ENCODE data around the gene CEACAM19.
"Not testable (repeated sequence)": the region's sequence is repeated elsewhere in the genome, so short reads cannot be mapped to it uniquely, and the experiment has no call there.

Gene CEACAM19

DNA sequence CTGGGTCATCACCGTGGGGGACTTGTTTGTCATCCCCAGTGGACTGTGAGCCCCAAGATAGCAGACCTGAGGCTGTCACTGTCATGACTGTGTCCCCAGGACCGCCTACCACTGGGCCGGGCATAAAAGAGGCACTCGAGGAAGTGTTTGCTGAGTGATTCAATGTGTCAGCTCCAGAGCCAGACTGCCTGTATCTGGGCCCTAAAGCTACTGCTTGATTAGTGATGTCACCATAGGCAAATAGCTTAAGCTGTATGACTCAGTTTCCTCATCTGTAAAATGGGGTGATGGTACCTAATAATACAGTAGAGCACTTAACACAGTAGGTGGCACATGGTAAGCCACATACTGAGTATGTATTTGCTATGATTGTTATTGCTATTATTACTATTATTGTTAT, 11.2 kb upstream of the CEACAM19 start:
- Histone ChIP-seq H3K4me1 (ENCODE audit: control insufficient read depth in 1 of 2, insufficient read depth in 2 of 2, low read length in 2 of 2) (no peaks in the 10 kb centered on the region), H3K4me3 (ENCODE audit: low read depth in 1 of 2, low read length in 2 of 2) (no peak overlapping the region), H3K9ac (ENCODE audit: low read depth in 1 of 2, low read length in 2 of 2) (no peak overlapping the region), H3K9me3 (ENCODE audit: control insufficient read depth in 1 of 2, low read length in 2 of 2) (no peaks in the 10 kb centered on the region), H3K27me3 (ENCODE audit: control insufficient read depth in 1 of 2, insufficient read depth in 2 of 2, low read length in 2 of 2) (no peaks in the 10 kb centered on the region), H3K27ac (ENCODE audit: low read depth, low read length) (no peak overlapping the region), H3K36me3 (ENCODE audit: control insufficient read depth in 1 of 2, insufficient read depth in 2 of 2, low read length in 2 of 2) (peaks cover 45 to 72% of the 10 kb centered on the region in 2 donors)

DNA sequence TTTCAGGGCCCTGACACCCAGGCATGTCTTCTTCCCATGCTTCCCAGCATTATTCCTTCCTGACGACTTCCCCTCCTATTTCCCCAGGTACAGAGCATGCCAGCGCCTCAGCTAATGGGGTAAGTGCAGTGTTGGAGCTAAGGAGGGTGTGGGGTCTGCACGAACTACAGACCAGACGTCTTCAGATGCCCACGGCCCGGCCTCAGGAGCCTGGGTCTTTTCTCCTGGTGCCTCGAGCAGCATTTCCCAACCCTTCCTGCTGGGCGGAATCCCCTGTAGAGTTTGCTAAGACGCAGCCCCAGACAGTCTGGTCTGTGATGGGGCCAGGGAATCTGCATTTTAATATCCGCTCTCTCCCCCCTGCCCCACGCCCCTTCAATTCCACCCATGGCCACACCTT, 10.1 kb upstream of the CEACAM19 start:
- Histone ChIP-seq H3K27me3 (ENCODE audit: control insufficient read depth in 1 of 2, insufficient read depth in 2 of 2, low read length in 2 of 2) (no peaks in the 10 kb centered on the region), H3K4me1 (ENCODE audit: control insufficient read depth in 1 of 2, insufficient read depth in 2 of 2, low read length in 2 of 2) (no peaks in the 10 kb centered on the region), H3K27ac (ENCODE audit: low read depth, low read length) (no peak overlapping the region), H3K4me3 (ENCODE audit: low read depth in 1 of 2, low read length in 2 of 2) (no peak overlapping the region), H3K9me3 (ENCODE audit: control insufficient read depth in 1 of 2, low read length in 2 of 2) (no peaks in the 10 kb centered on the region), H3K9ac (ENCODE audit: low read depth in 1 of 2, low read length in 2 of 2) (no peak overlapping the region), H3K36me3 (ENCODE audit: control insufficient read depth in 1 of 2, insufficient read depth in 2 of 2, low read length in 2 of 2) (peaks cover 35 to 61% of the 10 kb centered on the region in 2 donors)

DNA sequence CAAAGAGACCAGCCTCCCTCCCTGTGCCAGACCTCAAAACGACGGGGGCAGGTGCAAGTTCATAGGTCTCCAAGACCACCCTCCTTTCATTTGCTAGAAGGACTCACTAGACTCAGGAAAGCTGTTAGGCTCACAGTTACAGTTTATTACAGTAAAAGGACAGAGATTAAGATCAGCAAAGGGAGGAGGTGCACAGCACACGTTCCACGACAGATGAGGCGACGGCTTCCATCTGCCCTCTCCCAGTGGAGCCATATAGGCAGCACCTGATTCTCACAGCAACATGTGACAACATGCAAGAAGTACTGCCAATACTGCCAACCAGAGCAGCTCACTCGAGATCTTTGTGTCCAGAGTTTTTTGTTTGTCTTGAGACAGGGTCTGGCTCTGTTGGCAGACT, 9.4 kb upstream of the CEACAM19 start:
- H3K4me3 ChIP-seq (ENCODE audit: low read depth in 1 of 2, low read length in 2 of 2): no peak overlapping the region
- peaks cover 32 to 60% of the 10 kb centered on the region in 2 donors for H3K36me3 ChIP-seq (ENCODE audit: control insufficient read depth in 1 of 2, insufficient read depth in 2 of 2, low read length in 2 of 2)
- H3K4me1 ChIP-seq (ENCODE audit: control insufficient read depth in 1 of 2, insufficient read depth in 2 of 2, low read length in 2 of 2): no peaks in the 10 kb centered on the region
- no peak overlapping the region for H3K9ac ChIP-seq (ENCODE audit: low read depth in 1 of 2, low read length in 2 of 2)
- no peaks in the 10 kb centered on the region for H3K9me3 ChIP-seq (ENCODE audit: control insufficient read depth in 1 of 2, low read length in 2 of 2)
- no peak overlapping the region for H3K27ac ChIP-seq (ENCODE audit: low read depth, low read length)
- H3K27me3 ChIP-seq (ENCODE audit: control insufficient read depth in 1 of 2, insufficient read depth in 2 of 2, low read length in 2 of 2): no peaks in the 10 kb centered on the region

DNA sequence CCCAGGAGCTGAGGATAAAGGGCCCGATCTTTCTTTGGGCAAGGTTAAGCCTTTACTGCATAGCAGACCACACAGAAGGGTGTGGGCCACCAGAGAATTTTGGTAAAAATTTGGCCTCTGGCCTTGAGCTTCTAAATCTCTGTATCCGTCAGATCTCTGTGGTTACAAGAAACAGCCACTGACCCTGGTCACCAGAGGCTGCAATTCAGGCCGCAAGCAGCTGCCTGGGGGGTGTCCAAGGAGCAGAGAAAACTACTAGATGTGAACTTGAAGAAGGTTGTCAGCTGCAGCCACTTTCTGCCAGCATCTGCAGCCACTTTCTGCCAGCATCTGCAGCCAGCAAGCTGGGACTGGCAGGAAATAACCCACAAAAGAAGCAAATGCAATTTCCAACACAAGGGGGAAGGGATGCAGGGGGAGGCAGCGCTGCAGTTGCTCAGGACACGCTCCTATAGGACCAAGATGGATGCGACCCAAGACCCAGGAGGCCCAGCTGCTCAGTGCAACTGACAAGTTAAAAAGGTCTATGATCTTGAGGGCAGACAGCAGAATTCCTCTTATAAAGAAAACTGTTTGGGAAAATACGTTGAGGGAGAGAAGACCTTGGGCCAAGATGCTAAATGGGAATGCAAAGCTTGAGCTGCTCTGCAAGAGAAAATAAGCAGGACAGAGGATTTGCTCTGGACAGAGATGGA, 8.4 kb upstream of the CEACAM19 start:
- Histone ChIP-seq H3K27ac (ENCODE audit: low read depth, low read length) (no peak overlapping the region), H3K36me3 (ENCODE audit: control insufficient read depth in 1 of 2, insufficient read depth in 2 of 2, low read length in 2 of 2) (peaks cover 32 to 55% of the 10 kb centered on the region in 2 donors), H3K4me1 (ENCODE audit: control insufficient read depth in 1 of 2, insufficient read depth in 2 of 2, low read length in 2 of 2) (no peaks in the 10 kb centered on the region), H3K4me3 (ENCODE audit: low read depth in 1 of 2, low read length in 2 of 2) (no peak overlapping the region), H3K9me3 (ENCODE audit: control insufficient read depth in 1 of 2, low read length in 2 of 2) (no peaks in the 10 kb centered on the region), H3K9ac (ENCODE audit: low read depth in 1 of 2, low read length in 2 of 2) (no peak overlapping the region), H3K27me3 (ENCODE audit: control insufficient read depth in 1 of 2, insufficient read depth in 2 of 2, low read length in 2 of 2) (no peaks in the 10 kb centered on the region)

DNA sequence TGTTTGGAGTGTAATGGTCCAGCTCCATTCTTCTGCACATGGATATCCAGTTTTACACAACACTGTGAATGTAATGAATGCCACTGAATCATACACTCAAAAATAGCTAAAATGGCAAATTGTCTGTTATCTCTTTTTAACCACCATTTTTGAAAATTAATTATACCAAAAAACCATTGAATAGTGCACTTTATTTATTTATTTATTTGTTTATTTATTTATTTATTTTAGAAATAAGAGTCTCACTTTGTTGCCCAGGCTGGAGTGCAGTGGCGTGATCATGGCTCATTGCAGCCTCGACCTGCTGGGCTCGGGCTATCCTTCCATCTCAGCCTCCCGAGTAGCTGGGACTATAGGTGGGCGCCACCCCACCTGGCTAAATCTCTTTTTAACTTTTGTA, 7.3 kb upstream of the CEACAM19 start:
- Histone ChIP-seq H3K27ac (ENCODE audit: low read depth, low read length) (no peak overlapping the region), H3K9me3 (ENCODE audit: control insufficient read depth in 1 of 2, low read length in 2 of 2) (no peaks in the 10 kb centered on the region), H3K27me3 (ENCODE audit: control insufficient read depth in 1 of 2, insufficient read depth in 2 of 2, low read length in 2 of 2) (no peaks in the 10 kb centered on the region), H3K4me1 (ENCODE audit: control insufficient read depth in 1 of 2, insufficient read depth in 2 of 2, low read length in 2 of 2) (no peaks in the 10 kb centered on the region), H3K4me3 (ENCODE audit: low read depth in 1 of 2, low read length in 2 of 2) (no peak overlapping the region), H3K9ac (ENCODE audit: low read depth in 1 of 2, low read length in 2 of 2) (no peak overlapping the region), H3K36me3 (ENCODE audit: control insufficient read depth in 1 of 2, insufficient read depth in 2 of 2, low read length in 2 of 2) (peaks cover 20 to 43% of the 10 kb centered on the region in 2 donors)

DNA sequence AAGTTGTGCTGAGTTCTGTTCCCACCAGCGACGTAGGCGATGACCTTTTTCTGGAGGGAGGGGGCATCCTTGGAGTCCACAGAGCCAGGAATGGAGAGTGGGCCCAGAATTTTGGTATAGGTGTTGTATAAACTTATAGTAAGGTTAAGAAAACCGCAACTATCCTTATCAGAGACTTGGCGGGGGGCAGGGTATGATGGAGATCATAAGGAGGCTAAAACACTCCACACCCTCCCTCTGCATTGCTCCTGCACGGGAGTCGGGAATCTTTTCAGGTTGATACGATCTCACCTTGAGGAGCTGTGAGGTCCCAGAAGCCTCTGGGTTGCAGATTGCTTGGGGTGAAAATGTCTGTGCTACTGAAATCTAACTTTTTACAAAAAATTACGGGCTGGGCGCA, 6.3 kb upstream of the CEACAM19 start:
- H3K4me3 ChIP-seq (ENCODE audit: low read depth in 1 of 2, low read length in 2 of 2): no peak overlapping the region
- peaks cover 14 to 34% of the 10 kb centered on the region in 2 donors for H3K36me3 ChIP-seq (ENCODE audit: control insufficient read depth in 1 of 2, insufficient read depth in 2 of 2, low read length in 2 of 2)
- no peak overlapping the region for H3K9ac ChIP-seq (ENCODE audit: low read depth in 1 of 2, low read length in 2 of 2)
- no peaks in the 10 kb centered on the region for H3K27me3 ChIP-seq (ENCODE audit: control insufficient read depth in 1 of 2, insufficient read depth in 2 of 2, low read length in 2 of 2)
- H3K9me3 ChIP-seq (ENCODE audit: control insufficient read depth in 1 of 2, low read length in 2 of 2): no peaks in the 10 kb centered on the region
- no peak overlapping the region for H3K27ac ChIP-seq (ENCODE audit: low read depth, low read length)
- H3K4me1 ChIP-seq (ENCODE audit: control insufficient read depth in 1 of 2, insufficient read depth in 2 of 2, low read length in 2 of 2): no peaks in the 10 kb centered on the region

DNA sequence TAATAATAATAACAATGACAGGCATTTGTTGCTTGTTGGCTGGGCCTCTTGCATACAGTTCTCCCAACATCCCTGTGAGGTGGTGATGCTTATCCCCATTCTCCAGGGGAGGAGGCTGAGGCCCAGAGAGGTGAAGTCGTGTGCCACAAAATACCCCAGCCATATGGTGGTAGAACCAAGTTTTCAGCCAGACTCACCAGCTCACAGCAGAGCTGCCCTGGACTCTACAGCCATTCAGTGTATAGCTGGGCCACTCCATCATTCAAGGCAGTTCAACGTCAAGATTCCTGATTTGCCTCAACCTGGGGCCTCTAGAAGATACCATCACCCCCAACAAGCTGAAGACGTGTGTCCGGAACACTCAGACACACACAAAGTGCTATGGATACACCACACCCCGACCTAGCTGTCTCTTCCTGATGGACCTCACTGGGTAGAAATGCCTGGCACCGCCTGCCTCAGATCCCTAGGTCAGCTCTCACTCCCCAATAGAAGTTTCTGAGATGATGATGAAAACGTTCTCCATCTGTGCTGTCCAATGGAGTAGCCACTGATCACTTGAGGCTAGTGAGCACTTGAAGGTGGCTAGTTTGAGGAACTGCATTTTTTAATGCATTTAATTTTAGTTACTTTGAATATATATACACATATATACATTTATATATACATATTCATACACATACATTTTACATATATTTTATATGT, 4.3 kb upstream of the CEACAM19 start:
- Histone ChIP-seq H3K4me1 (ENCODE audit: control insufficient read depth in 1 of 2, insufficient read depth in 2 of 2, low read length in 2 of 2) (no peaks in the 10 kb centered on the region), H3K27me3 (ENCODE audit: control insufficient read depth in 1 of 2, insufficient read depth in 2 of 2, low read length in 2 of 2) (no peaks in the 10 kb centered on the region), H3K36me3 (ENCODE audit: control insufficient read depth in 1 of 2, insufficient read depth in 2 of 2, low read length in 2 of 2) (peaks cover 2 to 15% of the 10 kb centered on the region in 2 donors), H3K9me3 (ENCODE audit: control insufficient read depth in 1 of 2, low read length in 2 of 2) (no peaks in the 10 kb centered on the region), H3K27ac (ENCODE audit: low read depth, low read length) (no peak overlapping the region), H3K9ac (ENCODE audit: low read depth in 1 of 2, low read length in 2 of 2) (no peak overlapping the region), H3K4me3 (ENCODE audit: low read depth in 1 of 2, low read length in 2 of 2) (no peak overlapping the region)

DNA sequence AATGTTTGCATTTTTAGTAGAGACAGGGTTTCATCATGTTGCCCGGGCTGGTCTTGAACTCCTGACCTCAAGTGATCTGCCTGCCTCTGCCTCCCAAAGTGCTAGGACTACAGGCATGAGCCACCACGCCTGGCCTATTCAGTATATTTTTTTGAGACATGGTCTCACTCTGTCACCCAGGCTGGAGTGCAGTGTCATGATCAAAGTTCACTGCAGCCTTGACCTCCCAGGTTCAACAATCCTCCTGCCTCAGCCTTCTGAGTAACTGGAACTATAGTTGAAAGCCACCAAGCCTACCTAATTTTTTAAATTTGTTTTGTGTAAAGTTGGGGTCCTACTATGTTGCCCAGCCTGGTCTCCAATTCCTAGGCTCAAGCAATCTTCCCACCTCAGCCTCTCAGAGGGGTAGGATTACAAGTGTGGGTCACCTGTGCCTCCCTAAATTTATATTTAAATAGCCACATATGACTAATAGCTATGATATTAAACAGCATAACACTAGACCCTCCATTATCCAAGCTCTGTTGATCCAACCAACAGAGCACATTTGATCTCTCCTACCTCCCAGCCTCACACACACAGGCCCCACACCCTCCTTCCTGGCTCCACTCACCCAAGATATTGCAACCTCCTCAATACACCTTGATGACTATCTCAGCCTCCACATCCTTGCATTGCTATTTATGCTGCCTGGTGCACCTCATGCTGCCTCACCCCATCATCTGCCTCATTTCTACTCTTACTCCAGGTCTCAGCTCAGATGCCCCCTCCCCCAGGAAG, 2.1 kb upstream of the CEACAM19 start:
- Histone ChIP-seq H3K27me3 (ENCODE audit: control insufficient read depth in 1 of 2, insufficient read depth in 2 of 2, low read length in 2 of 2) (no peaks in the 10 kb centered on the region), H3K4me3 (ENCODE audit: low read depth in 1 of 2, low read length in 2 of 2) (no peak overlapping the region), H3K36me3 (ENCODE audit: control insufficient read depth in 1 of 2, insufficient read depth in 2 of 2, low read length in 2 of 2) (no peaks in the 10 kb centered on the region), H3K9ac (ENCODE audit: low read depth in 1 of 2, low read length in 2 of 2) (no peak overlapping the region), H3K27ac (ENCODE audit: low read depth, low read length) (no peak overlapping the region), H3K4me1 (ENCODE audit: control insufficient read depth in 1 of 2, insufficient read depth in 2 of 2, low read length in 2 of 2) (no peaks in the 10 kb centered on the region), H3K9me3 (ENCODE audit: control insufficient read depth in 1 of 2, low read length in 2 of 2) (no peaks in the 10 kb centered on the region)

DNA sequence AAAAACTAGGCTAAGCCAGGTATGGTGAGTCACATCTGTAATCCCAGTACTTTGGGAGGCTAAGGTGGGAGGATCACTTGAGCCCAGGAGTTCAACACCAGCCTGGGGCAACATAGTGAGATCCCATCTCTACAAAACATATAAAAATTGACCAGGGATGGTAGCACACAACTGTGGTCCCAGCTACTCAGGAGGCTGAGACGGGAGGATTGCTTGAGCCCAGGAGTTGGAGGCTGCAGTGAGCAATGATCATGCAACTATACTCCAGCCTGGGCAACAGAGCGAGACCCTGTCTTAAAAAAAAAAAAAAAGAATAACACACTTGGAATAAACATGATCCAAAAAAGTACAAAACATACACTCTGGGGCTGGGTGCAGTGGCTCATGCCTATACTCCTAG, 1.3 kb upstream of the CEACAM19 start:
- H3K4me1 ChIP-seq (ENCODE audit: control insufficient read depth in 1 of 2, insufficient read depth in 2 of 2, low read length in 2 of 2); H3K27ac ChIP-seq (ENCODE audit: low read depth, low read length); H3K9ac ChIP-seq (ENCODE audit: low read depth in 1 of 2, low read length in 2 of 2); H3K27me3 ChIP-seq (ENCODE audit: control insufficient read depth in 1 of 2, insufficient read depth in 2 of 2, low read length in 2 of 2); H3K9me3 ChIP-seq (ENCODE audit: control insufficient read depth in 1 of 2, low read length in 2 of 2); H3K4me3 ChIP-seq (ENCODE audit: low read depth in 1 of 2, low read length in 2 of 2); H3K36me3 ChIP-seq (ENCODE audit: control insufficient read depth in 1 of 2, insufficient read depth in 2 of 2, low read length in 2 of 2): not testable (repeated sequence)

DNA sequence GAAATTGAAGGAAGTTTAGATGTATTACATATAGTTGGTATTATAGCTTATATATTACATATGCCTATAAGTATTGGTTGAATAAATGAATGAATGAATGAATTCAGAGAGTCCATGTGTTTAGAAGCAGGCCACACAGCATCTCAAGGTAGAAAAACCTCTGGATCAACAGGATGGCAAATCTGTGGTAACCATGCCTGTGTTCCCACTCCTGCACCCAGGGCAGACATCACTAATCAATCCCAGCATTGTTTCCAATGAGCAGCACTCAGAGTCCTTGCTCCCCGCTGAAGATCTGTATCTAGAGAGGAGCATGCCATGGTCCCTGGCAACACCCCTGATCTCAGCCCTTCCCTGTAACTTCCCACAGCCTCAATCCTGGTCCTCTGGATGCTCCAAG, 944 bp downstream of the CEACAM19 start:
- Histone ChIP-seq H3K9me3 (ENCODE audit: control insufficient read depth in 1 of 2, low read length in 2 of 2) (no peaks in the 10 kb centered on the region), H3K36me3 (ENCODE audit: control insufficient read depth in 1 of 2, insufficient read depth in 2 of 2, low read length in 2 of 2) (no peaks in the 10 kb centered on the region), H3K9ac (ENCODE audit: low read depth in 1 of 2, low read length in 2 of 2) (no peak overlapping the region), H3K27ac (ENCODE audit: low read depth, low read length) (no peak overlapping the region), H3K4me3 (ENCODE audit: low read depth in 1 of 2, low read length in 2 of 2) (no peak overlapping the region), H3K4me1 (ENCODE audit: control insufficient read depth in 1 of 2, insufficient read depth in 2 of 2, low read length in 2 of 2) (no peaks in the 10 kb centered on the region), H3K27me3 (ENCODE audit: control insufficient read depth in 1 of 2, insufficient read depth in 2 of 2, low read length in 2 of 2) (no peaks in the 10 kb centered on the region)
